Ectodermal cell (in vitro differentiated cells): ENCODE measurements around the gene IL16.

Experiments used
- H3K27ac ChIP-seq: 2 replicates; pipeline ENCODE4 v1.7.0; 2013; ENCODE audit warnings: mild to moderate bottlenecking, low read depth, low read length; ENCODE audit not compliant: insufficient read depth, poor library complexity, severe bottlenecking
- H3K27me3 ChIP-seq: 2 replicates; pipeline ENCODE4 v1.7.0; 2013; ENCODE audit warnings: mild to moderate bottlenecking, low read length; ENCODE audit not compliant: insufficient read depth, control insufficient read depth, poor library complexity, severe bottlenecking
- H3K36me3 ChIP-seq: one replicate; pipeline ENCODE4 v1.7.0; 2013; ENCODE audit warnings: low read length; ENCODE audit not compliant: control insufficient read depth, insufficient read depth
- H3K4me1 ChIP-seq: one replicate; pipeline ENCODE4 v1.7.0; 2013; ENCODE audit warnings: low read length; ENCODE audit not compliant: control insufficient read depth, insufficient read depth
- H3K4me3 ChIP-seq: 2 replicates; pipeline ENCODE4 v1.7.0; 2013; ENCODE audit warnings: low read depth, low read length, control low read depth; ENCODE audit not compliant: insufficient read depth
- H3K9me3 ChIP-seq: 2 replicates; pipeline ENCODE4 v1.7.0; 2013; ENCODE audit warnings: mild to moderate bottlenecking, low read length, moderate library complexity; ENCODE audit not compliant: control insufficient read depth
- WGBS, 2 experiments: methylation state at CpG; one replicate each; pipeline ENCODE4 v1.1.7; 2013; ENCODE audit warnings: missing lambda C conversion rate in 2 of 2; 5-methylcytosine and 5-hydroxymethylcytosine counted together

Gene IL16

GRCh38 chr15:81223346-81223971 is 26.8 kb downstream of the IL16 start:
- Histone ChIP-seq H3K9me3 (no peaks in the 10 kb centered on the region), H3K4me1 (no peaks in the 10 kb centered on the region), H3K27ac (no peak overlapping the region), H3K27me3 (no peaks in the 10 kb centered on the region), H3K36me3 (no peaks in the 10 kb centered on the region), H3K4me3 (no peak overlapping the region)
- WGBS, 2 experiments, result 93 to 97% methylated on average over 2 of the region's 2 CpGs

- 46 to 50% methylated on average over 1 of the region's 1 CpG for WGBS, 2 experiments
- no peaks in the 10 kb centered on the region for H3K36me3 ChIP-seq
- H3K27ac ChIP-seq, result no peak overlapping the region
- no peaks in the 10 kb centered on the region for H3K4me1 ChIP-seq
- H3K27me3 ChIP-seq, result no peaks in the 10 kb centered on the region
- no peaks in the 10 kb centered on the region for H3K9me3 ChIP-seq
- H3K4me3 ChIP-seq, result no peak overlapping the region
These were observed 27.6 kb downstream of the IL16 start for GRCh38 chr15:81224232-81224631.

- Histone ChIP-seq H3K4me3 (no peak overlapping the region), H3K27ac (no peak overlapping the region), H3K9me3 (no peaks in the 10 kb centered on the region), H3K36me3 (no peaks in the 10 kb centered on the region), H3K27me3 (no peaks in the 10 kb centered on the region), H3K4me1 (no peaks in the 10 kb centered on the region)
- 94 to 95% methylated on average over 10 of the region's 10 CpGs for WGBS, 2 experiments
These were observed 28.5 kb downstream of the IL16 start for GRCh38 chr15:81225161-81225671.

- WGBS, 2 experiments, result 93 to 96% methylated on average over 5 of the region's 5 CpGs
- Histone ChIP-seq H3K27ac (no peak overlapping the region), H3K9me3 (no peaks in the 10 kb centered on the region)
These were observed 31.0 kb downstream of the IL16 start for GRCh38 chr15:81227716-81228115.

GRCh38 chr15:81229586-81229985 is 32.9 kb downstream of the IL16 start:
- 88 to 90% methylated on average over 3 of the region's 3 CpGs for WGBS, 2 experiments
- Histone ChIP-seq H3K27me3 (no peaks in the 10 kb centered on the region), H3K4me3 (no peak overlapping the region), H3K9me3 (no peaks in the 10 kb centered on the region), H3K36me3 (no peaks in the 10 kb centered on the region), H3K4me1 (no peaks in the 10 kb centered on the region), H3K27ac (no peak overlapping the region)

More at GRCh38 chr15:81227716-81228115, 31.0 kb downstream of the IL16 start:
- Histone ChIP-seq H3K27me3 (no peaks in the 10 kb centered on the region), H3K36me3 (no peaks in the 10 kb centered on the region), H3K4me1 (no peaks in the 10 kb centered on the region), H3K4me3 (no peak overlapping the region)

- no peaks in the 10 kb centered on the region for H3K36me3 ChIP-seq
- H3K4me3 ChIP-seq, result no peak overlapping the region
- no peaks in the 10 kb centered on the region for H3K27me3 ChIP-seq
- 93 to 95% methylated on average over 7 of the region's 7 CpGs for WGBS, 2 experiments
- H3K4me1 ChIP-seq, result no peaks in the 10 kb centered on the region
- H3K9me3 ChIP-seq, result no peaks in the 10 kb centered on the region
- H3K27ac ChIP-seq, result no peak overlapping the region
These were observed 38.8 kb downstream of the IL16 start for GRCh38 chr15:81235276-81236123.

- no peaks in the 10 kb centered on the region for H3K9me3 ChIP-seq
These were observed 42.5 kb downstream of the IL16 start for GRCh38 chr15:81239190-81239589.

GRCh38 chr15:81242778-81243177 is 46.1 kb downstream of the IL16 start:
- H3K36me3 ChIP-seq, result no peaks in the 10 kb centered on the region
- H3K4me3 ChIP-seq, result no peak overlapping the region
- H3K4me1 ChIP-seq, result no peaks in the 10 kb centered on the region
- no peaks in the 10 kb centered on the region for H3K9me3 ChIP-seq
- no peaks in the 10 kb centered on the region for H3K27me3 ChIP-seq
- 63 to 95% methylated on average over 1 of the region's 1 CpG for WGBS, 2 experiments
- H3K27ac ChIP-seq, result no peak overlapping the region

More at GRCh38 chr15:81239190-81239589, 42.5 kb downstream of the IL16 start:
- H3K36me3 ChIP-seq, result no peaks in the 10 kb centered on the region
- no peak overlapping the region for H3K27ac ChIP-seq
- no peaks in the 10 kb centered on the region for H3K27me3 ChIP-seq
- no peak overlapping the region for H3K4me3 ChIP-seq
- no peaks in the 10 kb centered on the region for H3K4me1 ChIP-seq

GRCh38 chr15:81244306-81244705 is 47.6 kb downstream of the IL16 start:
- no peaks in the 10 kb centered on the region for H3K9me3 ChIP-seq
- H3K27ac ChIP-seq, result no peak overlapping the region
- H3K4me3 ChIP-seq, result no peak overlapping the region
- H3K27me3 ChIP-seq, result no peaks in the 10 kb centered on the region
- no CpG with 5 or more reads among the region's 1 CpG for WGBS, 2 experiments
- no peaks in the 10 kb centered on the region for H3K36me3 ChIP-seq
- H3K4me1 ChIP-seq, result no peaks in the 10 kb centered on the region

GRCh38 chr15:81253846-81254245 is 57.2 kb downstream of the IL16 start:
- Histone ChIP-seq H3K9me3 (no peaks in the 10 kb centered on the region), H3K27me3 (no peaks in the 10 kb centered on the region), H3K27ac (no peak overlapping the region), H3K36me3 (no peaks in the 10 kb centered on the region), H3K4me3 (no peak overlapping the region), H3K4me1 (no peaks in the 10 kb centered on the region)
- WGBS, 2 experiments, result 98 to 99% methylated on average over 2 of the region's 2 CpGs
